NCI-H1694 (cell line): ENCODE measurements around the gene DNAL4.

Experiments used
- DNase-seq: peaks from one replicate; lab custom pipeline; 2025; lab: John Stamatoyannopoulos, UW

Gene DNAL4

GRCh38 chr22:38786631-38787030 lies 7.3 kb downstream of the DNAL4 start:
- DNase-seq = no peak

GRCh38 chr22:38784856-38785255 lies 9.1 kb downstream of the DNAL4 start:
- DNase-seq = no peak

- DNase-seq = no peak
Observed at GRCh38 chr22:38784035-38784434, 9.9 kb downstream of the DNAL4 start.

GRCh38 chr22:38783095-38783615 lies 10.8 kb downstream of the DNAL4 start:
- no peak for DNase-seq

GRCh38 chr22:38782402-38783094 lies 11.4 kb downstream of the DNAL4 start:
- no peak for DNase-seq

DNA sequence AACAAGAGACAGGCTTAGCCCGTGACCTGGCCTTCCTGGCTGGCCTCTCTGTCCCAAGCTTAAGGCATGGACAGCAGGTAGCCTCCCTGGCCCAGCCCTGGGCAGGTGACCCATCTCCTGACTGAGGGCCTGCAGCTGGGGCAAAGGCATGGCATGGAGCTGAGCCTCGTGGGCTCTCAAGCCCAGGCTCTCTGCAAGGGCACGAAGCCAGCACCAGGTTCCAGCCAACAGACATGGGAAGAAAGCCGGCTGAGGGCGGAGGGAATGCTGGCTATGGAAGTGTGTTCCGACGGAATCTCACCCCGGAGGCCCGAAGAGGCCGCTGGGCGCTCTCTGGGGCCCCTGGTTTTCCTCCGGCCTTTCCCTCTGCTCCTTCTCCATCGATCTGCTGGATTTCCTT lies 12.9 kb downstream of the DNAL4 start:
- no peak for DNase-seq

DNA sequence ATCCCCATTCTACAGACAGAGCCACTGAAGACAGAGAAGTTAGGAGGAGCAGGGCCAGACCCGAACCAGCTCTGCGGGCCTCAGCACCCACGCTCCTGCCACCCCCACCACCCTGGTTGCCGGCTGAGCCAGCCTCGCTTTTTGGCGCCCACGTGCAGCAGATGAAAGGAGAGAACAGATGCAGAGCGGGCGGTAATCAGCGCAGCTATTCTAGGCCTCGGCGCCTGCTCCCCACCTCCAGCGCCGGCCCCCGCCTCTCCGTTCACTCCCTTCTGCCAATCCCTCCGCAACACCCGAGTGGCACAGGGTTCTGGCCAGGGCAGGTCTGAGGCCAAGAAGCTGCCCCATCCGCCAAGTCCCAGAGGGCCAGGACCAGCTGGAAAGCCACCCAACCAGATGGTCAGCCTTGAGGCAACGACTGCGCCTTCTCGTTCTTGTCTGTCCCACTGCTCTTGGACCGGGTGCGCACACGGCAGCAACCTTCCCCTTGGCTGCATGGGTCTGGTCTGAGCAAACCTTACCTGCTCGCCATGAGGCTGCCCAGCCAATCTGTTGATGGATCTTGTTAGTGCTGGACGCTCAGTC lies 16.8 kb downstream of the DNAL4 start:
- DNase-seq = no peak

DNA sequence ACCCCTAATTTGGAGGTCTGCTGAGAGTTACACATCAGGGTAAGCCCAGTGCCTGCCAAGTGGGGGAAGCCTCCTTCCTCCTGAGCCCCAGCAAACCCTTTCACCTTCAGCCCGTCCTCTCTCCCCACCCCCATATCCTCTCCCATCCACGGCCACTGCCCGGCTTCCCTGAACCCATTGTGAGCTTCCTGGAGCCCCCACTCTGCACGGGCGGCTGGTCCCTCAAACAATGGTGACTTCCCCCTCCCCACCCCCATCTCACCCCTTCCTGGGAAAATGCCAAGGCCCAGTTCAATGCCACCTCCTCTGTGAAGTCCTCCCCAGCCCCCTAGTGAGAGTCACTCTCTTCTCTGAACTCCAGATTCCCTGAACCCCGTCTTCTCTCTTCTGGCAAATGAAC lies 17.9 kb downstream of the DNAL4 start:
- no peak for DNase-seq

GRCh38 chr22:38775656-38776055 lies 18.3 kb downstream of the DNAL4 start:
- no peak for DNase-seq

DNA sequence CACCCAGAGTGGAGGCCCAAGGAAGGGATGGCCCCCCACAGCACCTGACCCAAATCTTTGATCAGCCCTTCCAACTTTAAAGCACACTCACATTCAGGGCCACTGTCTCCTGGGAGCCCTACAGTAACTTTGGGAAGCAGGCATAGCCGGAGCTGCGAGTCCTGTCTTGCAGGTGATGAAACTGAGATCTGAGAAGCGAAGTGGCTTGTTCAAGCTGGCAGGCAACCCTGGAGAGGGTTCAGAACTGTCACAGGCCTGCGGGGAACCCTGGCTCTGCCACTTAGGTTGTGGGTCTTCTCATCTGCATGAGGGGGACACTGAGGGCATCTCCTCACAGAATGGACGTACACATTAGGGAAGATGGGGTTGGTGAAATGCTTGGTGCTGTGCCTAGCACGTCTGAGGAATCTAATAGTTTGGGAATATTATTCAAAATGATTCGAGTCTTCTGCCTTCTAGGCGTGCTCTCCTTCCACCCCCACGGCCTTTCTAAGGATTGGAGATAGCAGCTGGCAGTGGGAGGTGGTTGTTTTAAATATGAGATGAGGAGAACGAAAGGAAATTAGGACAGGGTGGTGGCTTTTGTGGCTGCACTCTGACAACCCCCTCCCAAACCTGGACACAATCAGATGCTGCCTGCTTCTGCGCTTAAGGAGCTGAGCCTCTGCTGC lies 19.3 kb downstream of the DNAL4 start:
- DNase-seq = no peak

DNA sequence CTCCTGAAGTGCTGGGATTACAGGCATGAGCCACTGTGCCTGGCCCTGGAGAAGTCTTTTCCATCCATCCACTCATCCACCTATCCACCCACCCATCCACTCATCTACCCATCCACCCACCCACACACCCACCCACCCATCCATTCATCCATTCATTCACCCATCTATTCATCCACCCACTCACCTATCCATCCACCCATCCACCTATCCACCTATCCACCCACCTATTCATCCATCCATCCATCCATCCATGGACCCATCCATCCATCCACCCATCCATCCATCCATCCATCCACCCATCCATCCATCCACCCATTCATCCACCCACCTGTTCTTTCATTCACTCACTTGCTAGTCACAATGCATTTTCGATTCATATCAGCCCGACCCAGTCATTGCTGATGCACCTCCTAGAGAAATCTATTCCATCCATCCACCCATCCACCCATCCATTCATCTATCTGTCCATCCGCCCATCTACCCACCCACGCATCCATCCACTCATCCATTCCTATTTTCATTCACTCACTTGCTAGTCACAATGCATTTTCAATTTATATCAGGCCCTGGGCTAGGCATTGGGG lies 20.5 kb downstream of the DNAL4 start:
- DNase-seq = no peak

GRCh38 chr22:38772623-38772873 lies 21.4 kb downstream of the DNAL4 start:
- no peak for DNase-seq

DNA sequence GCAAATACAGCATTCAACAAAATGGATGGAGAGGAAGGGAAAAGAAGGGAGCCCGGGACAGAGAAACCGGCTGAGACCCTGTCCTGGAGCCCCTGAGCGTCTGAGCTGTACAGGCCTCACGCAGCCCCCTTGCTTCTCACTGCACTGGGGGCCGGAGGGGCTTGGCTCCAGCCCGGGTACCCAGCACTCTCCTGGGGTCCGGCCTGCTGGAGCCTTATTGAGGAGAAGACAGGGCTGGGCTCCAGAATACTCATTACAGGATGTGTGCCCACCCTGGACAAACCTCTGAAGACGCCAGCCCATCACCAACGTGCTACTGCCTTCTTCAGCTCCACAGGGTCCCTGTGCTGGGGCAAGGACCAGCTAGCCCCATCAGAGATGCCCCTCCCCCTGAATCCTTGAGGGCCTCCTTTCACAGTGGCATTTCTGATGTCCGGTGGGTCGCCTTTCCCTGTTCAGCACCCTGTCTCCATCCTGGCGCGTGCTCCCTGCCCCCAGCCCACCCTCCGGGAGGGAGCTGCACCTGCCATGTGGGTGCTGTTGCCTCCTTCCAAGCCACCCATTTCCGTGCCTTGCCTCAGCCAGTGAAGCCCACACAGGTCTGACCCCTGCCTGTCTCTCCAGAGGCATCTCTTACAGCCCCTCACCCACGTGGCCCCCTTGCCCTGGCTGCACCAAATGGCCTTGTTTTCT lies 23.5 kb downstream of the DNAL4 start:
- DNase-seq = no peak

DNA sequence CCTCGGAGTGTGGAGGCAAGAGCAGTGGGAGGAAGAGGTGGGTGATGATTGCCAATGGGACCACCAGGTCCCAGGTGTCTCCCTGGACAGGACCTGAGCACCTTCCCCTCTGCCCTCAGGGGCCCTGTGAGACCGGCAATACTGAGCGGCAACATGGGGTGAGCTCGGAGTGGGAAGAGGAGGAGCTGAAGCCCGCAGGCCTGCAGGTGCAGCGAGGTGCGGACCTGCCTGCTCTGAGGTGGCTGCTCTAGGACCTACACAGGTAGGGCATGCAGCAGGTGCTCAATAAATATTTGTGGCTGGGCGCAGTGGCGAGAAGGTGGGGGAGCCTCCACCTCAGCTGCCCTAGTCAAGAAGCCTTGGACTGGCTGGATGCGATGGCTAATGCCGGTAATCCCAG lies 25.9 kb downstream of the DNAL4 start:
- no peak for DNase-seq

DNA sequence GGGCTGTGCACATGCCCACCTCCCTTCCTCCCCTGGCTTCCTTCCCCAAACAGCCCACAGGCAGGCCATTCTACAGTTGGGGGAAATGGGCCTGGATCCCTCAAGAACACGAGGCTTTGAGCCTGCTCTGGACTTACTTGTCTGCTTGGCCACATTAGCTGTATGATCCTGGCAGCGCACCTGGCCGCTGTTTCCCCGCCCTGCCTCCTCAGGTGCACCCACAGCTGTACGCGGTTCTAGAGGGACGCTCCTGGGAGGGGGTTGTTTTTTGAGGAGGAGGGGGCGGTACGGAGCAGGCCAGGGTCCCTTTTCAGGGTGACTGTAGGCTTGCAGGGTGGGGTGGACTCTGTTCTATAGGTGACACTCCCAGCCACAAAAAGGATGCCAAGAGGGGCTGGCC lies 26.6 kb downstream of the DNAL4 start:
- no peak for DNase-seq

- DNase-seq = peak; percentile 58
Observed at GRCh38 chr22:38766076-38766777, 27.7 kb downstream of the DNAL4 start.

- DNase-seq = no peak
Observed at GRCh38 chr22:38762551-38762983, 31.4 kb downstream of the DNAL4 start.

- no peak for DNase-seq
Observed at GRCh38 chr22:38761202-38762162, 32.5 kb downstream of the DNAL4 start.

GRCh38 chr22:38760477-38761201 lies 33.3 kb downstream of the DNAL4 start:
- peak; percentile 81 for DNase-seq

DNA sequence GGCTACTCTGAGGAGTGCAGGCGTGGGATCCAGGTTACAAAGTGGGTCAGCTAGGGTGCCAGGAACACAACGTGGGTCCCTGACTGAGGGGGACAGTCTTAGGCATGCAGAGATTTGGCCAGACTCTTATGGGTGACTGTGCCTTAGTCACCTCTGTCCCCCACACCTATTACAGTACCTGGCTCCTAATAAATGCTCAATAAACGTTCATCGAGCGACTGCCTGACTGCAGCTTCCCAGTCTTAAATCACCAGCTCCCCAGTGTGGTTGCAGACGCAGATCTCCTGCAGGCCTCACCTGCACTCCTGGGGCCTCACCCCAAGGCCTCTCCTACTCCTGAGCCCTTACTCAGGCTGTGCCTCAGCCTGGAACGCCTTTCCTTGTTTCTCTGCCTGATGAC lies 34.9 kb downstream of the DNAL4 start:
- DNase-seq = no peak
